ENCODE data around the gene TBX18. TPM values are rescaled to one million over a fixed set of nuclear protein-coding genes. Genes with fewer than 3 reads are reported as not detected.

The TBX18 gene
- total and polyA plus RNA-seq, 4 donors = 0.10 to 0.59 (median 0.19) TPM; not detected in 1

DNA sequence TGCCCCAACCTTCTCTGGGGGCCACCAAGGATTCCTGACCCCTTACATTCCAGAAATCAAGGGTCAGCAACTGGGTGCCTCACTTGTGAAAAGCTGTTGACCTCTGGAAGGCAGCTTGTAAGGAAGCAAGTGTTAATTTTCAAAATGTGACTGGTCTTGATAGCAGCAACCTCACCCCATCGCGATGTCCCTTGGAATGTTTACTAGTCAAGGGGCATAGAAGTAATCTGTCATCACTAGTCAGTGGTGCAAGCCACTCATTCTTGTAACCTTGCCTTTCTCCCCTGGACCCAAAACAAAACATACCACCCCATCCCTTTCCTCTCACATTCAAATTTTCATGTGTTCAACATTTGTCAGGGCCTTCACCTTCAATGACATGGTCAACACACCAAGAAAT lies 30.5 kb downstream of the TBX18 start:
- DNase-seq (ENCODE audit: low spot score) = no peak
- no peak overlapping the region for H3K4me3 ChIP-seq (ENCODE audit: low read depth in 1 of 3, low read length in 3 of 3)
- no peaks in the 10 kb centered on the region for H3K9me3 ChIP-seq (ENCODE audit: control insufficient read depth in 4 of 4, low read length in 3 of 4)
- H3K9ac ChIP-seq (ENCODE audit: low read depth in 1 of 2, low read length in 2 of 2) = no peak overlapping the region
- no peak overlapping the region for H3K27ac ChIP-seq (ENCODE audit: low read depth in 1 of 2, low read length in 2 of 2)
- 58% methylated on average over 2 of the region's 2 CpGs for WGBS
- no peaks in the 10 kb centered on the region for H3K36me3 ChIP-seq (ENCODE audit: control insufficient read depth in 4 of 4, insufficient read depth in 3 of 4, low read depth in 1 of 4, low read length in 3 of 4)
- no peaks in the 10 kb centered on the region for H3K4me1 ChIP-seq (ENCODE audit: control insufficient read depth in 4 of 4, insufficient read depth in 4 of 4, low read length in 3 of 4)
- TF ChIP-seq RXRA (IDR thresholded peaks at IDR 0.05) (no peak), JUND (IDR thresholded peaks at IDR 0.05) (no peak), GABPA (IDR thresholded peaks at IDR 0.05 in 1 of 2, conservative IDR thresholded peaks at IDR 0.05 in 1 of 2) (no peak), FOXA1 (IDR thresholded peaks at IDR 0.05) (no peak), HNF4A (conservative IDR thresholded peaks at IDR 0.05) (no peak), RAD21 (IDR thresholded peaks at IDR 0.05) (no peak), NR2F2 (IDR thresholded peaks at IDR 0.05) (no peak), REST (IDR thresholded peaks at IDR 0.05) (no peak)
- TF ChIP-seq, protein P1, sequence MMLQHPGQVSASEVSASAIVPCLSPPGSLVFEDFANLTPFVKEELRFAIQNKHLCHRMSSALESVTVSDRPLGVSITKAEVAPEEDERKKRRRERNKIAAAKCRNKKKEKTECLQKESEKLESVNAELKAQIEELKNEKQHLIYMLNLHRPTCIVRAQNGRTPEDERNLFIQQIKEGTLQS (IDR thresholded peaks at IDR 0.05) = no peak
- no peaks in the 10 kb centered on the region for H3K27me3 ChIP-seq (ENCODE audit: control insufficient read depth in 4 of 4, insufficient read depth in 4 of 4, low read length in 3 of 4)

DNA sequence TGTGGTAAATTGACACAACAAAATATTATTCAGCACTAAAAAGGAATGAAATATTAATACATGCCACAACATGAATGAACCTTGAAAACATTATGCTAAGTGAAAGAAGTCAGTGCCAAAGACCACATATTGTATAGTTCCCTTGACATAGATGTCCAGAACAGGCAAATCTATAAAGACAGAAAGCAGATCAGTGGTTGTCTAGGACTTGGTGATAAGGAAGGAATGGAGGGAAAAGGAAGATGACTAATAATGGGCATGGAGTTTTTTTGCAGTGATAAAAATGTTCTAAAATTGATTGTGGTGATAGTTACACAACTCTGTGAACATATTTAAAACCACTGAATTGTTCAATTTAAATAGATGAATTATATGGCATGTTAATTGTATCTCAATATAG lies 32.5 kb downstream of the TBX18 start:
- DNase-seq (ENCODE audit: low spot score) = no peak
- H3K4me1 ChIP-seq (ENCODE audit: control insufficient read depth in 4 of 4, insufficient read depth in 4 of 4, low read length in 3 of 4) = no peaks in the 10 kb centered on the region
- H3K9me3 ChIP-seq (ENCODE audit: control insufficient read depth in 4 of 4, low read length in 3 of 4) = no peaks in the 10 kb centered on the region
- no peak for TF ChIP-seq TAF1 (conservative IDR thresholded peaks at IDR 0.05)
- no peak for TF ChIP-seq RAD21 (IDR thresholded peaks at IDR 0.05)
- TF ChIP-seq FOXA1 (IDR thresholded peaks at IDR 0.05) = no peak
- no peak for TF ChIP-seq FOXA2 (IDR thresholded peaks at IDR 0.05)
- TF ChIP-seq GABPA (IDR thresholded peaks at IDR 0.05 in 1 of 2, conservative IDR thresholded peaks at IDR 0.05 in 1 of 2) = no peak
- no peak for TF ChIP-seq REST (IDR thresholded peaks at IDR 0.05)
- no peaks in the 10 kb centered on the region for H3K36me3 ChIP-seq (ENCODE audit: control insufficient read depth in 4 of 4, insufficient read depth in 3 of 4, low read depth in 1 of 4, low read length in 3 of 4)
- no peak overlapping the region for H3K4me3 ChIP-seq (ENCODE audit: low read depth in 1 of 3, low read length in 3 of 3)
- H3K27ac ChIP-seq (ENCODE audit: low read depth in 1 of 2, low read length in 2 of 2) = no peak overlapping the region
- no peaks in the 10 kb centered on the region for H3K27me3 ChIP-seq (ENCODE audit: control insufficient read depth in 4 of 4, insufficient read depth in 4 of 4, low read length in 3 of 4)
- H3K9ac ChIP-seq (ENCODE audit: low read depth in 1 of 2, low read length in 2 of 2) = no peak overlapping the region

- H3K36me3 ChIP-seq (ENCODE audit: control insufficient read depth in 4 of 4, insufficient read depth in 3 of 4, low read depth in 1 of 4, low read length in 3 of 4) = no peaks in the 10 kb centered on the region
- no peak overlapping the region for H3K9ac ChIP-seq (ENCODE audit: low read depth in 1 of 2, low read length in 2 of 2)
- TF ChIP-seq EGR1 (IDR thresholded peaks at IDR 0.05; ENCODE audit: low read depth in 2 of 2) = no peak
- H3K27ac ChIP-seq (ENCODE audit: low read depth in 1 of 2, low read length in 2 of 2) = no peak overlapping the region
- 65% methylated on average over 3 of the region's 3 CpGs for WGBS
- H3K4me3 ChIP-seq (ENCODE audit: low read depth in 1 of 3, low read length in 3 of 3) = no peak overlapping the region
- no peaks in the 10 kb centered on the region for H3K9me3 ChIP-seq (ENCODE audit: control insufficient read depth in 4 of 4, low read length in 3 of 4)
- no peak for DNase-seq (ENCODE audit: low spot score)
- no peaks in the 10 kb centered on the region for H3K4me1 ChIP-seq (ENCODE audit: control insufficient read depth in 4 of 4, insufficient read depth in 4 of 4, low read length in 3 of 4)
- no peaks in the 10 kb centered on the region for H3K27me3 ChIP-seq (ENCODE audit: control insufficient read depth in 4 of 4, insufficient read depth in 4 of 4, low read length in 3 of 4)
These were observed 33.0 kb downstream of the TBX18 start for GRCh38 chr6:84731401-84731800.
